ENCODE data around the gene ALDH8A1. TPM values are rescaled to one million over a fixed set of nuclear protein-coding genes. Genes with fewer than 3 reads are reported as not detected.

Gene ALDH8A1
- total and polyA plus RNA-seq, 10 of the 15 experiments (the other 5 are each of a cell fraction or from before 2014, with no cell fraction given), result 0.13 to 1.8 (median 0.62) TPM; not detected in 3

GRCh38 chr6:134950482-134950881 is 581 bp upstream of the ALDH8A1 start:
- Histone ChIP-seq H3K9me3 (replicated peaks; ENCODE audit: control insufficient read depth, insufficient read depth, low read length) (no peaks in the 10 kb centered on the region), H3K4me2 (ENCODE audit: control insufficient read depth, insufficient read depth) (no peak overlapping the region), H3K27ac (ENCODE audit: control insufficient read depth, insufficient read depth) (no peak overlapping the region), H2AFZ (ENCODE audit: control insufficient read depth, low read depth, low read length) (no peak overlapping the region), H3K4me1 (ENCODE audit: control insufficient read depth, insufficient read depth, low read length) (no peaks in the 10 kb centered on the region), H3K79me2 (ENCODE audit: control insufficient read depth, insufficient read depth, low read length) (no peaks in the 10 kb centered on the region), H4K20me1 (ENCODE audit: control insufficient read depth, insufficient read depth) (no peaks in the 10 kb centered on the region), H3K4me3 (no peak overlapping the region), H3K9ac (ENCODE audit: control insufficient read depth, insufficient read depth, low read length) (no peak overlapping the region), H3K36me3 (ENCODE audit: control insufficient read depth in 2 of 2, insufficient read depth in 2 of 2, low read length in 1 of 2) (no peaks in the 10 kb centered on the region), H3K27me3 (replicated peaks in 1 of 2; ENCODE audit: control insufficient read depth in 2 of 2, insufficient read depth in 2 of 2, low read length in 1 of 2) (no peaks in the 10 kb centered on the region)
- ChIA-PET SMC1A (ENCODE audit: uncharacterized antibody, unreplicated experiment) (interaction anchor here (2.3 kb wide), 1 partner anchor 9 kb away, joined by 5 read pairs; no protein-coding TSS in a partner anchor), RAD21 (ENCODE audit: unreplicated experiment) (no interaction called here), CTCF (interaction anchor here (0.6 to 3.7 kb wide), 2 partner anchors 10 to 13 kb away, joined by 3 to 20 read pairs; no protein-coding TSS in a partner anchor), POLR2A (no interaction called here)
- in situ Hi-C loops (cut with MboI), result no loop called here
- DNase-seq (ENCODE audit: low read depth, low spot score) (no peak), FAIRE-seq (no peak), ATAC-seq (no peak)
- TF ChIP-seq SREBF1 (IDR thresholded peaks at IDR 0.05; ENCODE audit: low read length), result no peak
- WGBS (ENCODE audit: insufficient coverage, insufficient replicate concordance, low lambda C conversion rate, missing lambda C conversion rate), result 56% methylated on average over 2 of the region's 2 CpGs
- no TSS peak for BruUV-seq (replicated peaks)
- intact Hi-C loops (cut with micrococcal nuclease; ENCODE audit: unreplicated experiment), result loop anchor here (10.0 kb wide), 1 partner anchor 484 kb away; no protein-coding TSS in a partner anchor

GRCh38 chr6:134948691-134949090 is 1.2 kb downstream of the ALDH8A1 start:
- FAIRE-seq (no peak), DNase-seq (ENCODE audit: low read depth, low spot score) (no peak), ATAC-seq (no peak)
- intact Hi-C loops (cut with micrococcal nuclease; ENCODE audit: unreplicated experiment), result no loop called here
- no peak overlapping the region for H3K4me2 ChIP-seq (ENCODE audit: control insufficient read depth, insufficient read depth)
- H3K4me3 ChIP-seq, result no peak overlapping the region
- H2AFZ ChIP-seq (ENCODE audit: control insufficient read depth, low read depth, low read length), result no peak overlapping the region
- no peaks in the 10 kb centered on the region for H3K36me3 ChIP-seq (ENCODE audit: control insufficient read depth in 2 of 2, insufficient read depth in 2 of 2, low read length in 1 of 2)
- TF ChIP-seq RBBP5 (conservative IDR thresholded peaks at IDR 0.05) (no peak), CEBPZ (IDR thresholded peaks at IDR 0.05; ENCODE audit: low read depth, low read length) (no peak), IRF3 (IDR thresholded peaks at IDR 0.05) (no peak), E4F1 (IDR thresholded peaks at IDR 0.05; ENCODE audit: borderline replicate concordance, partially characterized antibody) (no peak), IKZF2 (IDR thresholded peaks at IDR 0.05) (no peak), BCL3 (IDR thresholded peaks at IDR 0.05; ENCODE audit: borderline replicate concordance, insufficient read depth, low read depth, low read length, poor library complexity, severe bottlenecking) (no peak)
- H3K27me3 ChIP-seq (replicated peaks in 1 of 2; ENCODE audit: control insufficient read depth in 2 of 2, insufficient read depth in 2 of 2, low read length in 1 of 2), result no peaks in the 10 kb centered on the region
- SMC1A ChIA-PET (ENCODE audit: uncharacterized antibody, unreplicated experiment), result interaction anchor here (0.7 to 2.3 kb wide), 7 partner anchors 8 to 399 kb away, joined by 3 to 8 read pairs (median 3); no protein-coding TSS in a partner anchor
- no peaks in the 10 kb centered on the region for H3K79me2 ChIP-seq (ENCODE audit: control insufficient read depth, insufficient read depth, low read length)
- BruUV-seq (replicated peaks), result no TSS peak
- H3K9me3 ChIP-seq (replicated peaks; ENCODE audit: control insufficient read depth, insufficient read depth, low read length), result no peaks in the 10 kb centered on the region
- CTCF ChIA-PET, result interaction anchor here (0.8 to 3.7 kb wide), 3 partner anchors 8 to 13 kb away, joined by 3 to 20 read pairs (median 3); no protein-coding TSS in a partner anchor
- POLR2A ChIA-PET, result no interaction called here
- no peaks in the 10 kb centered on the region for H3K4me1 ChIP-seq (ENCODE audit: control insufficient read depth, insufficient read depth, low read length)
- RAD21 ChIA-PET (ENCODE audit: unreplicated experiment), result interaction anchor here (1.5 kb wide), 1 partner anchor 8 kb away, joined by 7 read pairs; no protein-coding TSS in a partner anchor
- in situ Hi-C loops (cut with MboI), result no loop called here
- WGBS (ENCODE audit: insufficient coverage, insufficient replicate concordance, low lambda C conversion rate, missing lambda C conversion rate), result 100% methylated on average over 1 of the region's 1 CpG
- H4K20me1 ChIP-seq (ENCODE audit: control insufficient read depth, insufficient read depth), result no peaks in the 10 kb centered on the region
- H3K27ac ChIP-seq (ENCODE audit: control insufficient read depth, insufficient read depth), result no peak overlapping the region
- no peak overlapping the region for H3K9ac ChIP-seq (ENCODE audit: control insufficient read depth, insufficient read depth, low read length)
